ENCODE measurements around the gene IWS1. TPM values are rescaled to one million over a fixed set of nuclear protein-coding genes. Genes with fewer than 3 reads are reported as not detected.

The IWS1 gene
- total RNA-seq, 1 donor from 2014 or later = 48.4 TPM

- DNase-seq (ENCODE audit: low read depth) = peak; percentile 93
- Histone ChIP-seq H3K4me3 (ENCODE audit: low read depth, low read length) (no peak overlapping the region), H3K27me3 (ENCODE audit: control insufficient read depth, insufficient read depth, low read length) (no peaks in the 10 kb centered on the region), H3K36me3 (ENCODE audit: control insufficient read depth, insufficient read depth, low read length) (peaks cover 2% of the 10 kb centered on the region)
- no peak for TF ChIP-seq CTCF (IDR thresholded peaks at IDR 0.05; ENCODE audit: insufficient read depth, low read length, poor library complexity, severe bottlenecking)
Observed at GRCh38 chr2:127508631-127509034, 17.7 kb downstream of the IWS1 start.

- TF ChIP-seq CTCF (IDR thresholded peaks at IDR 0.05; ENCODE audit: insufficient read depth, low read length, poor library complexity, severe bottlenecking) = no peak
- no peaks in the 10 kb centered on the region for H3K27me3 ChIP-seq (ENCODE audit: control insufficient read depth, insufficient read depth, low read length)
- no peak for DNase-seq (ENCODE audit: low read depth)
- peaks cover 2% of the 10 kb centered on the region for H3K36me3 ChIP-seq (ENCODE audit: control insufficient read depth, insufficient read depth, low read length)
- no peak overlapping the region for H3K4me3 ChIP-seq (ENCODE audit: low read depth, low read length)
Observed at GRCh38 chr2:127508023-127508630, 18.2 kb downstream of the IWS1 start.

DNA sequence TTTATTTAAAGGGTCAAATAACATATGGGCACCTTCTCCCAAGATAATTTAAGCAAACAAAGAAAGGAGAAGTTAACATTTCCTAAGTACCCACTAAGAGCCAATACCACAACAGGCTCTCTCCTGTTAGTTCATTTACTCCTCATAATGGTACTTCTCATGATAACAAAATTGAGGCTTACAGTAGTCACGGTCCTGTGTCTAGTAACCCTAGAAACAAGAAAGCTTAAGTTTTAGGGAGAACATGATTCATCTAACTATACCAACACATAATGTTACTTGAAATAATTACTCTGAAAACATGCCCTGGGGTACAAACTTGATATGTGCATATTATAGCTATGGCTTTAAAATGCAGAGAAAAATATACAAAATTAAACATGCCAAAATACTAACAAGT, 19.8 kb downstream of the IWS1 start:
- Histone ChIP-seq H3K27me3 (ENCODE audit: control insufficient read depth, insufficient read depth, low read length) (no peaks in the 10 kb centered on the region), H3K4me3 (ENCODE audit: low read depth, low read length) (no peak overlapping the region), H3K36me3 (ENCODE audit: control insufficient read depth, insufficient read depth, low read length) (peaks cover 2% of the 10 kb centered on the region)
- no peak for TF ChIP-seq CTCF (IDR thresholded peaks at IDR 0.05; ENCODE audit: insufficient read depth, low read length, poor library complexity, severe bottlenecking)
- no peak for DNase-seq (ENCODE audit: low read depth)

DNA sequence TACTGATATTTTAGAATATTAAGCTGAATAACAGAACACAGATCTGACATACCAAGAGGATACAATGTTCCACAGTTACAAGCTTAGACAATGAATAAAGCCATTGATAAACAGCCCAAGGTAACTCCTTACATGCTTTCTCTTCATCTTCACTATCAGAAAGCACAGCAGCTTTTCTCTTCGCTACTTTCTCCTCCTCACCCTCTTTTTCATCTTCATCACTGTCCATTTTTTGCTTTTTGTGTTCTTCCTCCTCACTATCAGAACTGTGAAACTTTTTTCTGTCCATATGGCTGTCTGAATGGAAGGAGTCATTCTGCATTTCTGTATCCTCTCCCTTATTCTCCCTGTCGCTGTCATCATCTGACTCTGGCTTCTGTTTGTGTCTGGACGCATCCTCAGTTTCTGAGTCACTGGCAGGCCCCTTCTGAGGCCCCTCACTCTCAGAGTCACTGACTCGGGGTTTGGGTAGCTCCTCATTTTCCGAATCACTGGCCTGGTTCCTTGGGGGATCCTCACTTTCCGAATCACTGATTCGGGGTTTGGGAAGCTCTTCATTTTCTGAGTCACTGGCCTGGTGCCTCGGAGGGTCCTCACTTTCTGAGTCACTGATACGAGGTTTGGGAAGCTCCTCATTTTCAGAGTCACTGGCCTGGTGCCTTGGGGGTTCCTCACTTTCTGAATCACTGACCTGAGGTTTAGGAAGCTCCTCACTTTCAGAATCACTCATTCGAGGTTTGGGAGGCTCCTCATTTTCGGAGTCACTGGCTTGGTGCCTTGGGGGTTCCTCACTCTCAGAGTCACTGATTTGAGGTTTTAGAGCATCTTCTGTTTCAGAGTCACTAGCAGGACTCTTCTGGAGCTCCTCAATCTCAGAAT, 21.5 kb downstream of the IWS1 start:
- no peaks in the 10 kb centered on the region for H3K27me3 ChIP-seq (ENCODE audit: control insufficient read depth, insufficient read depth, low read length)
- TF ChIP-seq CTCF (IDR thresholded peaks at IDR 0.05; ENCODE audit: insufficient read depth, low read length, poor library complexity, severe bottlenecking) = no peak
- no peak for DNase-seq (ENCODE audit: low read depth)
- H3K36me3 ChIP-seq (ENCODE audit: control insufficient read depth, insufficient read depth, low read length) = peaks cover 2% of the 10 kb centered on the region
- H3K4me3 ChIP-seq (ENCODE audit: low read depth, low read length) = no peak overlapping the region

GRCh38 chr2:127503491-127503890, 22.8 kb downstream of the IWS1 start:
- peaks cover 2% of the 10 kb centered on the region for H3K36me3 ChIP-seq (ENCODE audit: control insufficient read depth, insufficient read depth, low read length)
- H3K27me3 ChIP-seq (ENCODE audit: control insufficient read depth, insufficient read depth, low read length) = no peaks in the 10 kb centered on the region
- no peak for TF ChIP-seq CTCF (IDR thresholded peaks at IDR 0.05; ENCODE audit: insufficient read depth, low read length, poor library complexity, severe bottlenecking)
- H3K4me3 ChIP-seq (ENCODE audit: low read depth, low read length) = no peak overlapping the region
- DNase-seq (ENCODE audit: low read depth) = no peak

Measured in kidney epithelial cell (primary cell).